ENCODE data around the gene ID3. TPM values are rescaled to one million over a fixed set of nuclear protein-coding genes. Genes with fewer than 3 reads are reported as not detected.

Gene ID3
- total RNA-seq, 1 experiment from 2014 or later: 119 TPM

- Mint-ChIP-seq H3K9me3 (peaks cover 3 to 6% of the 10 kb centered on the region in 2 experiments; a peak in 4 of 5 replicates), H3K4me3 (no peak overlapping the region), H3K27ac (no peak overlapping the region), H3K36me3 (ENCODE audit: insufficient read depth in 1 of 3, low read depth in 3 of 3) (peaks cover 0 to 7% (median 2%) of the 10 kb centered on the region in 3 experiments; a peak in 4 of 7 replicates), H3K4me1 (peaks cover 27 to 28% of the 10 kb centered on the region in 2 experiments), H3K27me3 (ENCODE audit: low read depth) (peaks cover 5% of the 10 kb centered on the region)
- Histone ChIP-seq H3K23ac (ENCODE audit: insufficient read length, low read depth, low read length) (no peak overlapping the region), H2BK20ac (ENCODE audit: low read depth, low read length, poor library complexity, severe bottlenecking) (no peak overlapping the region), H3K4me1 (ENCODE audit: insufficient read depth, low read length) (peaks cover 5% of the 10 kb centered on the region; the same call in 1 of the 2 replicates), H4K8ac (replicated peaks; ENCODE audit: insufficient read length, low read depth, low read length) (no peak overlapping the region), H3K14ac (ENCODE audit: insufficient read depth, low read length) (no peak overlapping the region), H2BK12ac (ENCODE audit: insufficient read length, low read depth, low read length) (no peak overlapping the region), H4K5ac (ENCODE audit: insufficient read length, low read depth, low read length) (no peak overlapping the region), H3K79me2 (ENCODE audit: insufficient read depth, low read length) (no peaks in the 10 kb centered on the region), H4K91ac (ENCODE audit: insufficient read length, low read depth, low read length) (no peak overlapping the region), H3K4me2 (ENCODE audit: insufficient read depth, insufficient read length, low read length) (no peak overlapping the region), H2AK5ac (ENCODE audit: insufficient read length, low read length) (no peak overlapping the region), H3K23me2 (ENCODE audit: insufficient read length, low read depth, low read length, poor library complexity, severe bottlenecking) (no peaks in the 10 kb centered on the region), H3K4ac (ENCODE audit: low read depth, low read length) (no peak overlapping the region), H3K18ac (ENCODE audit: insufficient read length, low read depth, low read length) (no peak overlapping the region), H3K79me1 (ENCODE audit: insufficient read depth, low read depth, low read length, poor library complexity, severe bottlenecking) (no peaks in the 10 kb centered on the region), H4K20me1 (ENCODE audit: control insufficient read depth, insufficient read depth, insufficient read length) (no peaks in the 10 kb centered on the region), H2AFZ (ENCODE audit: low read length) (no peak overlapping the region), H3K56ac (ENCODE audit: insufficient read length, low read depth, low read length) (no peak overlapping the region), H3K9ac (ENCODE audit: extremely low read depth, insufficient read length, low read length) (no peak overlapping the region), H3K27me3 (ENCODE audit: insufficient read depth, low read length) (no peaks in the 10 kb centered on the region), H2BK5ac (ENCODE audit: insufficient read length, low read length) (no peak overlapping the region), H3T11ph (ENCODE audit: low read length) (no peak overlapping the region), H3K9me3 (ENCODE audit: control insufficient read depth, low read depth, low read length) (no peaks in the 10 kb centered on the region), H3K27ac (ENCODE audit: insufficient read length, low read depth, low read length) (no peak overlapping the region), H2BK120ac (ENCODE audit: low read depth, low read length, poor library complexity, severe bottlenecking) (no peak overlapping the region), H2BK15ac (ENCODE audit: low read depth, low read length) (no peak overlapping the region)
- no peak for TF ChIP-seq CTCF (conservative IDR thresholded peaks at IDR 0.05)
- WGBS (ENCODE audit: extremely low coverage, insufficient read length, low lambda C conversion rate): no CpG with 5 or more reads among the region's 4 CpGs
- DNase-seq: no peak
These were observed 19.2 kb upstream of the ID3 start for GRCh38 chr1:23578311-23578996.
